ENCODE measurements around the gene PTPRD.

Gene PTPRD

GRCh38 chr9:10052181-10052580, 560.6 kb downstream of the PTPRD start:
- no peaks in the 10 kb centered on the region for H3K4me1 ChIP-seq (ENCODE audit: control insufficient read depth in 1 of 2, insufficient read depth in 2 of 2, low read length in 2 of 2)
- H3K27ac ChIP-seq (ENCODE audit: low read depth, low read length): no peak overlapping the region
- no peak overlapping the region for H3K9ac ChIP-seq (ENCODE audit: low read depth in 1 of 2, low read length in 2 of 2)
- H3K36me3 ChIP-seq (ENCODE audit: control insufficient read depth in 1 of 2, insufficient read depth in 2 of 2, low read length in 2 of 2): no peaks in the 10 kb centered on the region
- no peaks in the 10 kb centered on the region for H3K9me3 ChIP-seq (ENCODE audit: control insufficient read depth in 1 of 2, low read length in 2 of 2)
- no peaks in the 10 kb centered on the region for H3K27me3 ChIP-seq (ENCODE audit: control insufficient read depth in 1 of 2, insufficient read depth in 2 of 2, low read length in 2 of 2)
- no peak overlapping the region for H3K4me3 ChIP-seq (ENCODE audit: low read depth in 1 of 2, low read length in 2 of 2)

DNA sequence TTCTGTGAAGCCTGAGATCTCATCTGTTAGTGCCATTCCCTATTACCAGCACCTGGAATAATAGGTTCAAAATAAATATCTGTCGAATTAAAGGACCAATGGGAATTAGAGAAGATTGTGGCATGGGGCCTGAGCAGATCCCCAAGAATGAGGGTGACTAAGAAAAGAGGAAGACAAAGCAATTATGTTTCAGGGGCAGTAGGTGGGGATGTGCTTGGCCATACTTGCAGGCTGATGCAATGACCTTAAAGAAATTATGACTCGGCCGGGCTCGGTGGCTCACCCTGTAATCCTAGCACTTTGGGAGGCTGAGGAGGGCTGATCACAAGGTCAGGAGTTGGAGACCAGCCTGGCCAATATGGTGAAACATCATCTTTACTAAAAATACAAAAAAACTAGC, 562.8 kb downstream of the PTPRD start:
- no peaks in the 10 kb centered on the region for H3K27me3 ChIP-seq (ENCODE audit: control insufficient read depth in 1 of 2, insufficient read depth in 2 of 2, low read length in 2 of 2)
- no peak overlapping the region for H3K9ac ChIP-seq (ENCODE audit: low read depth in 1 of 2, low read length in 2 of 2)
- H3K4me1 ChIP-seq (ENCODE audit: control insufficient read depth in 1 of 2, insufficient read depth in 2 of 2, low read length in 2 of 2): no peaks in the 10 kb centered on the region
- no peak overlapping the region for H3K4me3 ChIP-seq (ENCODE audit: low read depth in 1 of 2, low read length in 2 of 2)
- no peaks in the 10 kb centered on the region for H3K9me3 ChIP-seq (ENCODE audit: control insufficient read depth in 1 of 2, low read length in 2 of 2)
- H3K27ac ChIP-seq (ENCODE audit: low read depth, low read length): no peak overlapping the region
- H3K36me3 ChIP-seq (ENCODE audit: control insufficient read depth in 1 of 2, insufficient read depth in 2 of 2, low read length in 2 of 2): no peaks in the 10 kb centered on the region

- no peak overlapping the region for H3K9ac ChIP-seq (ENCODE audit: low read depth in 1 of 2, low read length in 2 of 2)
- H3K36me3 ChIP-seq (ENCODE audit: control insufficient read depth in 1 of 2, insufficient read depth in 2 of 2, low read length in 2 of 2): no peaks in the 10 kb centered on the region
- H3K9me3 ChIP-seq (ENCODE audit: control insufficient read depth in 1 of 2, low read length in 2 of 2): no peaks in the 10 kb centered on the region
- no peaks in the 10 kb centered on the region for H3K4me1 ChIP-seq (ENCODE audit: control insufficient read depth in 1 of 2, insufficient read depth in 2 of 2, low read length in 2 of 2)
- H3K27me3 ChIP-seq (ENCODE audit: control insufficient read depth in 1 of 2, insufficient read depth in 2 of 2, low read length in 2 of 2): no peaks in the 10 kb centered on the region
- H3K27ac ChIP-seq (ENCODE audit: low read depth, low read length): no peak overlapping the region
- H3K4me3 ChIP-seq (ENCODE audit: low read depth in 1 of 2, low read length in 2 of 2): no peak overlapping the region
Observed at GRCh38 chr9:10048994-10049393, 563.8 kb downstream of the PTPRD start.

DNA sequence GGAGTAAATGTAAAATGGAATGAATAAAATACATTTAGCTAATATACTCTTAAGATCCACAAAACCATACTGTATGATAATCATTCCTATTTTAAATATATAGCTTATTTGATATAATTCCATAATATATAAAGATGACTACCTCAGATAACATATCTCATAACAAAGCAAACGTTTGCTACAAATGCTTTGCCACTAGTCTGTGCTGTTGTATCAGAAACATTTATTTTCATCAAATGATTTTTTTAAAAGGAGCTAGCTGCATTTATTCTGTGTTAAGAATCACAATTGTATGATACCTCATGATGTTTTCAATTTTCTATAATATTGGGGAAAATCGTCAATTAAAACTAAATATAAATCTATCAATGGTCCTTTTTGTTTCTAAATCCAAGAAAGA, 567.2 kb downstream of the PTPRD start:
- H3K27me3 ChIP-seq (ENCODE audit: control insufficient read depth in 1 of 2, insufficient read depth in 2 of 2, low read length in 2 of 2): no peaks in the 10 kb centered on the region
- H3K36me3 ChIP-seq (ENCODE audit: control insufficient read depth in 1 of 2, insufficient read depth in 2 of 2, low read length in 2 of 2): no peaks in the 10 kb centered on the region
- H3K4me3 ChIP-seq (ENCODE audit: low read depth in 1 of 2, low read length in 2 of 2): no peak overlapping the region
- no peak overlapping the region for H3K27ac ChIP-seq (ENCODE audit: low read depth, low read length)
- no peaks in the 10 kb centered on the region for H3K4me1 ChIP-seq (ENCODE audit: control insufficient read depth in 1 of 2, insufficient read depth in 2 of 2, low read length in 2 of 2)
- no peaks in the 10 kb centered on the region for H3K9me3 ChIP-seq (ENCODE audit: control insufficient read depth in 1 of 2, low read length in 2 of 2)
- no peak overlapping the region for H3K9ac ChIP-seq (ENCODE audit: low read depth in 1 of 2, low read length in 2 of 2)

DNA sequence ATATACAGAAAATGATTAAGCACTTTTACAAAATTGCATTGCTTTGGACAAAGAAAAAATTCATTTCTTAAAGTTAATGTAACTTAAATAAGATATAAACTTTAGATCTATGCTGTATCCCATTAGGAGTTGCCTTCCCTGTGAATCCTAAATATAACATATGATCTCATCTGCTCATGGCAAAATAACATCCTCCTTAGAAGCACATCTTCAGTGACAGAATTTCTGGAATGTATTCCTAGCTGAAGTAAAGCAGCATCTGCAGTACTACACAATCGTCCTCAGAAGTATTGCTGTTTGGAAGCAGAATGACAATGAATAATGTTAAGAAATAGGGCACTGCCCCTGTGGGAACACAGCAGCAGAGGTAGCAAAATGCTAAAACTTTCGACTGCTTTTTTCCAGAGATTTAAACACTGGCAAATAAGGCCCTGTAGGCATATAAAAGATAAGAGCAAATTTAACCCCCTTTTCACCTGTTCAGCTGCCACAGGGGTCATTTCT, 571.0 kb downstream of the PTPRD start:
- Histone ChIP-seq H3K4me3 (ENCODE audit: low read depth in 1 of 2, low read length in 2 of 2) (no peak overlapping the region), H3K4me1 (ENCODE audit: control insufficient read depth in 1 of 2, insufficient read depth in 2 of 2, low read length in 2 of 2) (no peaks in the 10 kb centered on the region), H3K27ac (ENCODE audit: low read depth, low read length) (no peak overlapping the region), H3K27me3 (ENCODE audit: control insufficient read depth in 1 of 2, insufficient read depth in 2 of 2, low read length in 2 of 2) (no peaks in the 10 kb centered on the region), H3K9ac (ENCODE audit: low read depth in 1 of 2, low read length in 2 of 2) (no peak overlapping the region), H3K9me3 (ENCODE audit: control insufficient read depth in 1 of 2, low read length in 2 of 2) (no peaks in the 10 kb centered on the region), H3K36me3 (ENCODE audit: control insufficient read depth in 1 of 2, insufficient read depth in 2 of 2, low read length in 2 of 2) (no peaks in the 10 kb centered on the region)

DNA sequence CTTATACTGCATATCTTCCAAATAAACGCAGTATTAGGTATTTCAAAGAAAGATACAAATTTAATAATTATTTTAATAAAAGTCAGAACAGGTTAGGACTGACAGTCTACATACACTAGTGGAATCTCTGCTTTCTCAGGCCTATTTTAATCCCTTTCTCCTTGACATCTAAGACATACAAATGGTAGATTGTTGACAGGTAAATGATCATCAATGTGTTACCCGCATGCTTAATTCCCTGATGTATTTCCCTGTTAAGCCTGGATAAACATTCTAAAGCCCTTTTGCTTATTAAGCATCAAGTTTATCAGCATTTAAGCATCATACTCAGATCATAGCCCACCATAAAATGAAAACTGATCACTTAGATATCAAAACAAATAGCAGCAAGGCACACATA, 576.7 kb downstream of the PTPRD start:
- no peaks in the 10 kb centered on the region for H3K36me3 ChIP-seq (ENCODE audit: control insufficient read depth in 1 of 2, insufficient read depth in 2 of 2, low read length in 2 of 2)
- H3K4me3 ChIP-seq (ENCODE audit: low read depth in 1 of 2, low read length in 2 of 2): no peak overlapping the region
- no peak overlapping the region for H3K27ac ChIP-seq (ENCODE audit: low read depth, low read length)
- H3K9ac ChIP-seq (ENCODE audit: low read depth in 1 of 2, low read length in 2 of 2): no peak overlapping the region
- no peaks in the 10 kb centered on the region for H3K4me1 ChIP-seq (ENCODE audit: control insufficient read depth in 1 of 2, insufficient read depth in 2 of 2, low read length in 2 of 2)
- H3K9me3 ChIP-seq (ENCODE audit: control insufficient read depth in 1 of 2, low read length in 2 of 2): no peaks in the 10 kb centered on the region
- H3K27me3 ChIP-seq (ENCODE audit: control insufficient read depth in 1 of 2, insufficient read depth in 2 of 2, low read length in 2 of 2): no peaks in the 10 kb centered on the region

DNA sequence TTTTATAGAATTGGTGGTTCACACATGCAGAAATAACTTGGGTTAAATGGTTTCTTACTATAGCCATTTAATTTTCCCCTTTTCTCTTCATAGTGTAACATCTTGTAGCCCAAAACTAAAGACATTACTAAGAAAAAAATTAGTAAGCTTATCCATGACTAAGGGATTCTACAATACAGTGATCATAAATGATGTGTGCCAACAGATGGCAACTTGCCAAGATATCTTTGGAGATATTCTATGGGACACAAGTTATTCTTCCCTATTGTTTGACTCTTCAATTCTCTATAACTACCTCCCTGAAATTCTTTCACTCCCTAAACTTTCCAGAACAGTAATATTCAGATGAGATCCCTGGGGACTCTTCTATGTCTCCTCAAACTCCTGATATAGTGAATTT, 580.6 kb downstream of the PTPRD start:
- Histone ChIP-seq H3K4me1 (ENCODE audit: control insufficient read depth in 1 of 2, insufficient read depth in 2 of 2, low read length in 2 of 2) (no peaks in the 10 kb centered on the region), H3K36me3 (ENCODE audit: control insufficient read depth in 1 of 2, insufficient read depth in 2 of 2, low read length in 2 of 2) (no peaks in the 10 kb centered on the region), H3K27me3 (ENCODE audit: control insufficient read depth in 1 of 2, insufficient read depth in 2 of 2, low read length in 2 of 2) (no peaks in the 10 kb centered on the region), H3K27ac (ENCODE audit: low read depth, low read length) (no peak overlapping the region), H3K4me3 (ENCODE audit: low read depth in 1 of 2, low read length in 2 of 2) (no peak overlapping the region), H3K9me3 (ENCODE audit: control insufficient read depth in 1 of 2, low read length in 2 of 2) (no peaks in the 10 kb centered on the region), H3K9ac (ENCODE audit: low read depth in 1 of 2, low read length in 2 of 2) (no peak overlapping the region)

GRCh38 chr9:10026443-10026984, 586.3 kb downstream of the PTPRD start:
- no peaks in the 10 kb centered on the region for H3K9me3 ChIP-seq (ENCODE audit: control insufficient read depth in 1 of 2, low read length in 2 of 2)
- no peak overlapping the region for H3K27ac ChIP-seq (ENCODE audit: low read depth, low read length)
- H3K27me3 ChIP-seq (ENCODE audit: control insufficient read depth in 1 of 2, insufficient read depth in 2 of 2, low read length in 2 of 2): no peaks in the 10 kb centered on the region
- H3K36me3 ChIP-seq (ENCODE audit: control insufficient read depth in 1 of 2, insufficient read depth in 2 of 2, low read length in 2 of 2): no peaks in the 10 kb centered on the region
- no peak overlapping the region for H3K9ac ChIP-seq (ENCODE audit: low read depth in 1 of 2, low read length in 2 of 2)
- H3K4me3 ChIP-seq (ENCODE audit: low read depth in 1 of 2, low read length in 2 of 2): no peak overlapping the region
- no peaks in the 10 kb centered on the region for H3K4me1 ChIP-seq (ENCODE audit: control insufficient read depth in 1 of 2, insufficient read depth in 2 of 2, low read length in 2 of 2)

DNA sequence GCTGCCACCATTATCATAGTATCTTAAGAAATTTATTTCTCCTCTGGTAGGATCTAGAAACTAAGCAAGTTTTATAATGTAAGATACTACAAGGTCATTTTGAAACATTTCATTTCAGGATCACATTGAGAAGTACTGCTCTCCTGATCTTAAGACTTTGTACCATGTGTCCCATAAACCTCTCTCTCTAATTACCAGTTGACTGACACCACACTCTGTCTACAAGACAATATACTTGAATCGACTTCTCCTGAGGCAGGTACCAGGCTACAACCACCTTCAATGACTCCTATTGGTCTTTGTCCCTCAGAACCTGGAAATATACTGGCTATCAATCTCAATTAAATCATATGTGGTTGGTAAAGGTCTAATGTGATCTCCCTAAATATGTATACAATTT, 597.0 kb downstream of the PTPRD start:
- Histone ChIP-seq H3K4me1 (ENCODE audit: control insufficient read depth in 1 of 2, insufficient read depth in 2 of 2, low read length in 2 of 2) (no peaks in the 10 kb centered on the region), H3K36me3 (ENCODE audit: control insufficient read depth in 1 of 2, insufficient read depth in 2 of 2, low read length in 2 of 2) (no peaks in the 10 kb centered on the region), H3K4me3 (ENCODE audit: low read depth in 1 of 2, low read length in 2 of 2) (no peak overlapping the region), H3K9ac (ENCODE audit: low read depth in 1 of 2, low read length in 2 of 2) (no peak overlapping the region), H3K27ac (ENCODE audit: low read depth, low read length) (no peak overlapping the region), H3K27me3 (ENCODE audit: control insufficient read depth in 1 of 2, insufficient read depth in 2 of 2, low read length in 2 of 2) (no peaks in the 10 kb centered on the region), H3K9me3 (ENCODE audit: control insufficient read depth in 1 of 2, low read length in 2 of 2) (no peaks in the 10 kb centered on the region)

DNA sequence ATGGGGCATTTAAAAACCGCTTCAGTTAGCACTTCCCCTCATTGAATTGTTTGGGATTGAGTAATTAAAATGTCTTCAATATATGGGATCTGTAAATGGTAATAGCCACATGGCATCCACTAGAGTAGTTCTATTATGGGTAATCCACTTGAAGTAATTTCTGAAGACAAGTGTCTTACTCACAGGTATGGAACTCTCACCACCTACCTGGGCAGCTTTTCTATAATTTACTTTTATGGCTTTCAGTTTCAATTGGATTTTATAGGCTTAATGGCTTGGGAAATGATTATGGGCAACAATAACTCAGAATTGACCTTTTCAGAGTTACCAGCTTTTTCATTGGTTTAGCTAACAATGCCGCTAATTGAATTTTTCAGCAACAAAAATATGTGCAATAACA, 597.9 kb downstream of the PTPRD start:
- H3K27me3 ChIP-seq (ENCODE audit: control insufficient read depth in 1 of 2, insufficient read depth in 2 of 2, low read length in 2 of 2): no peaks in the 10 kb centered on the region
- H3K36me3 ChIP-seq (ENCODE audit: control insufficient read depth in 1 of 2, insufficient read depth in 2 of 2, low read length in 2 of 2): no peaks in the 10 kb centered on the region
- H3K27ac ChIP-seq (ENCODE audit: low read depth, low read length): no peak overlapping the region
- no peaks in the 10 kb centered on the region for H3K4me1 ChIP-seq (ENCODE audit: control insufficient read depth in 1 of 2, insufficient read depth in 2 of 2, low read length in 2 of 2)
- no peak overlapping the region for H3K9ac ChIP-seq (ENCODE audit: low read depth in 1 of 2, low read length in 2 of 2)
- H3K9me3 ChIP-seq (ENCODE audit: control insufficient read depth in 1 of 2, low read length in 2 of 2): no peaks in the 10 kb centered on the region
- no peak overlapping the region for H3K4me3 ChIP-seq (ENCODE audit: low read depth in 1 of 2, low read length in 2 of 2)

DNA sequence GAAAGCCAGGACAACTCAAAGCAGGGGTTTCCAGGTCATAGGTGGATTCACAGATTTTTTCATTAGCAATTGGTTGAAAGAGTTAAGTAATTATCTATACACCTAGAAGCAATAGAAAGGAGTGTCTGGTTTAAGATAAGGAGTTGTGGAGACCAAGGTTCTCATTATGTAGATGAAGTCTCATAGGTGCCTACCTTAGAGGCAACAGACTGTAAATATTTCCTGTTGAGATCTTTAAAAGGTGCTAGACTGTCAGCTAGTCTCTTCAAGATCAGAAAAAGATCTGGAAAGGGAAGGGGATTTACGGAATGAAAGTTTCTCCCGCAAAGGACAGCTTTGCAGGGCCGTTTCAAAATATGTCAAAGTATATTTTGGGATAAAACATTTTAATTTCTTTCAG, 603.4 kb downstream of the PTPRD start:
- no peak overlapping the region for H3K4me3 ChIP-seq (ENCODE audit: low read depth in 1 of 2, low read length in 2 of 2)
- H3K27ac ChIP-seq (ENCODE audit: low read depth, low read length): no peak overlapping the region
- H3K9ac ChIP-seq (ENCODE audit: low read depth in 1 of 2, low read length in 2 of 2): no peak overlapping the region
- no peaks in the 10 kb centered on the region for H3K36me3 ChIP-seq (ENCODE audit: control insufficient read depth in 1 of 2, insufficient read depth in 2 of 2, low read length in 2 of 2)
- no peaks in the 10 kb centered on the region for H3K27me3 ChIP-seq (ENCODE audit: control insufficient read depth in 1 of 2, insufficient read depth in 2 of 2, low read length in 2 of 2)
- no peaks in the 10 kb centered on the region for H3K9me3 ChIP-seq (ENCODE audit: control insufficient read depth in 1 of 2, low read length in 2 of 2)
- no peaks in the 10 kb centered on the region for H3K4me1 ChIP-seq (ENCODE audit: control insufficient read depth in 1 of 2, insufficient read depth in 2 of 2, low read length in 2 of 2)
